Measurements from ENCODE around the gene CSRP1.
"Not testable (repeated sequence)": the region's sequence is repeated elsewhere in the genome, so short reads cannot be mapped to it uniquely, and the experiment has no call there.

The CSRP1 gene

DNA sequence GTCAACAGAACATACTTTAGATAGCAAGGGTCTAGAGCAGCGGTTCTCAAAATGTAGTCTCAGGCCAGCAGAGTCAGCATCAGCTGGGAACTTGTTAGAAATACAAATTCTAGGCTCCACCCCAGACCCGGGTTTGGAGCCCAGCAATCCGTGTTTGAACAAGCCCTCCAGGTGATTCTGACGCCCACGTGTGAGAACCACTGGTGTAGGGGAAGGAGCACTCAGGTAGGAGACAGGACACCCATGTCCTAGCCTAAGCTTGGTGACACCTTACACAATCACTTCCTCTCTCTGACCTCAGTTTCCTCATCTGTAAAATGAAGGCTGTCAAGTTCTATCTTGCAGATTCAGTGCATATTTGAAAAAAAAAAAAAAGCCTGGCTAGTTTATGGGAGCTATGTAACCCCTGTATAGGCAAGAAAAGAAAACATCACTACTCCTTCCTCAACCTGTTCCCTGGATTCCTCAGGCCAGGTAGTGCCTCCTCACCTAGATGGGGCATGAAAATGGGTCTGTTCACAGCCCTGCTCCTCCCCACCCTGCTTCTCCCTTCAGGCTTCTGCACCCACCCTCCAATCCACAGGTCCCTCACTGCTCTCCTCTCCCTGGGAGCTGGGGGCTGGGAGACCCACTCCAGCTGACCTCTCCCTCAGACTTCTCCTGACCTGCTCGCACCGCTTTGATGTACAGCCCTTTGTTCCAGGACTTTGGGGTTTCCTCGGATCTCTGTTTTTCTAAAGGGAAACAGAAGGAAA, 30.8 kb downstream of the CSRP1 start:
- no peak for DNase-seq

DNA sequence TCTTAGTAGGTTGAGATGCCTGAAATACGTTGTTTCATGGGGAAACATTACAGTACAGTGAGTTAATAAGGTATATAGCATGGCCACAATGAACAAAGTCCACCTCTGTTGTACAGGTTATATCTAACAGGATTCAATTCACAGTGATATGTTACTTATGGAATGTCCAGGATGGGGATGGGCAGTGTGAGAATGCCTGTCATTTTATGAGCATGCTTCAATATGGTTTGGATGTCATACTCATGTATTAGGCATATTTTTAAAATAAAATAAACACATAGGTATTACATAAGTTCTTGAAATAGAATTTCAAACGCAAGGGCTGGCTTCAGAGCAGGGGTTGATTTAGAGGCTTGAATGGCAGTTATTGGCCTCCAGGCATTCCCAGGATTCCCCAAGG, 31.8 kb downstream of the CSRP1 start:
- no peak for DNase-seq

DNA sequence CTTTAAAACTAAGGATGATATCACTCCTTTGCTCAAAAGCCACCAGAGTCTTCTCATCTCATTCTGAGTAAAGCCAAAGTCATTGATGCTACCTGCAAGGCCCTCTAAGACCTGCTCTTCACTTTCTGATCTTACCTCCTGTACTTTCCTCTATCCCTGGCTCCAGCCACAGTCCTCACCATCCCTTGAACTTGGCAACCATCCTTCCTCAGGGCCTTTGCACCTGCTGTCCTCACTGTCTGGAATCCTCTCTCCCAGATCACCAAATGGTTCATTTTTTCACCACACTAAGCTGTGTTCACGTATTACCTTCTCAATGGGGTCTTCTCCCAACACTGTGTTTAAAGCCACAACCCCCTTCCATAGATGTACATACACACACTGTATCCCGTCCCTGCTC, 33.6 kb downstream of the CSRP1 start:
- no peak for DNase-seq

DNA sequence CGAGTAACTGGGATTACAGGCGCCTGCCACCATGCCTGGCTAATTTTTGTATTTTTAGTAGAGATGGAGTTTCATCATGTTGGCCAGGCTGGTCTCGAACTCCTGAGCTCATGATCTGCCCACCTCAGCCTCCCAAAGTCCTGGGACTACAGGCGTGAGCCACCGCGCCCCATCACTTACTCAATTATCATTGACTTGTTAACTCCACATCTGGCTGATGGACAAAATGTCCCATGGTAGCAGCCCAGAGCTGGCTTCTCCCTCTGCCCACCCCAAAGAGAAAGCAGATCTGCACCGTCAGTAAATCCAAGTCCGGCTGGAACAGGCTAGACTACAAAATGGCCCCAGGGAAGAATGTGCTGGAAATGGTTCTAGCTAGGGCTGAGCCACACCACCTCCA, 34.6 kb downstream of the CSRP1 start:
- not testable (repeated sequence) for DNase-seq

DNA sequence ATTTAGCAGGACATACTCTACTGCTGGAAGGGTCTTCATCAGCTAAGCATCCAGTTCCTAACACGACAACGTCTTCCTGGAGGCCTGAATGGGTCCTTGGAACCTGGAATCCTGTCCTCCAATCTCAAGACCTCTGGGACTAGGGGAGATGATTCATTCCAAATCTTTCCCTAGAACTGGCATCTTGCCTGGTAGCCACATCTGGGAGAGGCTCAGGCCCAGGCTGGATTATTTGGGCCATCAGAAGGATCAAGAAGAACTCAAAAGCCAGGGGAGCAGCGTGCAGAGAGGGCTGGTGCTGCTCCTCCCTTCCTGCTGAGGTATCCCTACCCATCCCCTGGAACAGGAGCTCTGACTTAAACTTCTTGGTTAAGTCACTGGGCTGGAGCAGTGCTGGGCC, 35.2 kb downstream of the CSRP1 start:
- DNase-seq: no peak

DNA sequence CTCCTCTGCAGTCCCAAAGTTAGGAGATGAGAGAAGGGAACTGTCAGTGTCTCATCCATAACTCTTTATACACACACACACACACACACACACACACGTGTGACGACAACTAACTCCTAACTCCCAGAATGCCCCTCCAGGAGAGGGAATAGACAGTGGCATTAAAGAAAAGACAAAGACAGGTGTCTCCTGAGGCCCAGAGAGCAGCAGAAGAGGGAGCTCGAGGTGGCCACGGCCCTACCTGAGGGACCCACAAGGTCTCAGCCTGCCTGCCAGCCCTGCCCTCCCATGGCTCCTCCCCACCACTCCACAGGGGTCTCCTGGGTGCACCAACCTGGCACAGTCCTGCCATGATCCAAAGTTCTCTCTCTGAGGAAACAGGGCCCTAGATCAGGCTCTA, 36.3 kb downstream of the CSRP1 start:
- no peak for DNase-seq

DNA sequence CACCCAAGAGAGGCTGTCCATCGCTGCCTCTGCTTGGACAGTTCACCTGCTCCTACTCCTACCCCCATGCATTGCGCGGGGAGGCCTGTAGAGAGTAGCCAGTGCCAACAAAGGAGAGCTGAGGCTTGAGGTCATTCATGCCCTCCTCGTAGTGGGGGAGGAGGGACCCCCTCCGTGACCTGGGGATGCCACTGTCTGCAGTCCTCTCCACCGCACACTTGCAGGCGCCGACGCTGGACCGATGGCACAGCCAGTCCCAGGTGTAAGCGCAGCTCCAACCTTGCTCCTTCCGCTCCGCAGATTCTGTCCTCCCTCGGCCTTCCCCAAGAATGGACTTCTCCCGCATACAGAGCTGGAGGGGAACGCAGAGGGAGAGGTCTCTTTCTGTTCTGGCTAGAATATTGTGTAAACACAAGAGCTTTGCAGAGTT, 37.3 kb downstream of the CSRP1 start:
- no peak for DNase-seq

DNA sequence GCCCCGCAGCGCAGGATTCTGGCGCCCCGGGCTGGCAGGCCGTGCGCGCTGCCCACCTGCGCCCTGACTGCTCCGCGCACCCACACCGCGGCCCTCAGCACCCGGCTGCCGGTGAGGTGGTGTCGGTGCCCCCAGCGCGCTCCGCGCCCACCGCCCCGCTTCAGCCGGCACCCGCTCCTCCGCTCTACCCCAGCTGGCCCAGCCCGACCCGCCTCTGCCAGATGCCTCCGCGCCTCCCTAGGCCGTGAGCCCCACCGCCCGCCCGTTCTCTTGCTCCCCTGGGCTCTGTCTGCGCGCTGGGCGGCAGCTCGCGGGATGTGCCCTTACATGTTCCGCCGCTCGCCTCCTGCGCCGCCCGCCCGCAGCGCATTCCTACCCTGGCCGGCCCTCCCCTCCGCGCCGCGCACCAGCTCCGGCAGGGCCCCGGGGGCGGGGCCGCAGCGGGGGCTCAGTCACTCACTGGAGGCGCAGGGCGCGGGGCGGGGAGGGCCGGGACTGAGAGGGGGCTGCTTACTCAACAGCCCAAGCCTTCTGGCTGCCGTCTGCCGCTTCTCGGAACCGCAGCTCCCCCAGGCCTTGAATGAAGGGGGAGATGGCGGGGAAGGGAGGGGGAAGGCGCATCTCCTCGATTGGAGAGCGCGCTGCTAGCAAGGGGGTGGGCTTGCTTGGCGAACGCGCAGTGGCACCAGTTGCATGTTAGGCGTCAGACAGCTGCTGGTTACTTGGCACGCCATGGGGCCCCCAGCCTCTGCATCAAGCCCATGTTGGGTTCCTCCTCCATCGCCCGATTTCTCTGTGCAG, 37.9 kb downstream of the CSRP1 start, which contains the start of gene PHLDA3:
PHLDA3 (minus strand) TSS at position 345 of the 801 bp plus-strand sequence. CDS start 402 bp downstream, outside the sequence.
- peak in 2 of 5 experiments; percentile 24 to 82 for DNase-seq

DNA sequence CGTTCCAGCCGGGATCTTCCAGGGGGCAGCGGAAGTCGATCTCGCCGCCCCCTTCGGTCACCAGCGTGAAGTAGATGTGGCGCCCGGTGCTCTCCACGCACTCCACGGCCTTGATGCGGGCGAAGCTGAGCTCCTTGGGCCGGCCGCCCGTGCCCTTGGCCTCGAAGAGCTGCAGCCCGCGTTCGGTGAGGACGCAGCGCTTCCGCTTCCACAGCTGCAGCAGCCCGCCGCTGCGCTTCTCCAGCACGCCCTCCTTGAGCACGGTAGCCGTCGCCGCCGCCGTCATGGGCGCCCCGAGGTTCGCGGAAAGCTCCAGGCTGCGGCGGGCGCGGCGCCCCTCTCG, 38.5 kb downstream of the CSRP1 start:
- DNase-seq: peak in 1 of 5 experiments; percentile 48

DNA sequence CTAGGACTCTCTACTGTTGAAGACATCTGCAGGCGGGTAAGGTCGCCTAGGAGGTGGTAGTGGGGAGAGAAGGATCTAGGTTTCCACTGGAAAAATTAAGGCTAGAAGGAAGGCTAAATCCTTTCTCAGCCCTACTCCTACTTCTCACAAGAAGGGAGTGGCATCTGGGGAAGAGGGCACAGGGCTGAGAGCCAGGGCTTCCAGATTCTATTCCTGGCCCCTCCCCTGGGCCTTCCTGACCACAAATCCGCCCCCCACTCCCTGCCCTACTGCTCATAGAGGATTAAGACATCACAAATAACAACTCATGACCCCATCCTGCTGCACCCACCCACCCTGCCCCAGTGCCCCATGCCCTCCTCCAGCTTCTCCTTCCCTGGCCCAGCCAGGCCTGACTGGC, 40.4 kb downstream of the CSRP1 start:
- DNase-seq: no peak

DNA sequence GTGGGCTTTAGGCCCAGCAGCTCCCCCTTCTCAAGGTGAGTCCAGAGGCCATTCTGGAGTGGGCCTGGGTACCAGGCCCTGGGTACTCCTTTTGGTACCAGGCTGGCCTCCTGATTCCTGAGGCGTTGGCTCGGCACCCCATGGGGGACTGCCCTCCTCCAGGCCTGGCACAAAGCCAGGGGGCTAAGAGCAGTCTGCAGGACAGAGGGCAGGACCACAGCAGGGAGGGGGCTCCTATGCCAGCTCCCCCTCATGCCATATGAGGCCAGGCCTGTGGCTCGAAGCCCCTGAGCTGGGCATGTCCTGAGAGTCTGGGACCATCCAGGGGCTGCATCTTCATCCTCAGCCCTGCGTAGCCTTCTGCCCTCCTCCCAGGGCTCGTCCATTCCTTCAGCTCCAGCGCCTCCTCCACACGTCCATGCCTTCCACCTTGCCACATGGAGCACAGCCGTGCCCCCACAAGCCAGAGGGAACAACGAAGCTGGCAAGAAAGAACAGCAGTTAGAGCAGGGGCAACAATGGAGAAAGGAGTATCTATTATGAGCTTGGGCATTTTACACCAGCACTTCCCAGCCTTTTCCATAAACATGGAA, 41.1 kb downstream of the CSRP1 start:
- DNase-seq: no peak

DNA sequence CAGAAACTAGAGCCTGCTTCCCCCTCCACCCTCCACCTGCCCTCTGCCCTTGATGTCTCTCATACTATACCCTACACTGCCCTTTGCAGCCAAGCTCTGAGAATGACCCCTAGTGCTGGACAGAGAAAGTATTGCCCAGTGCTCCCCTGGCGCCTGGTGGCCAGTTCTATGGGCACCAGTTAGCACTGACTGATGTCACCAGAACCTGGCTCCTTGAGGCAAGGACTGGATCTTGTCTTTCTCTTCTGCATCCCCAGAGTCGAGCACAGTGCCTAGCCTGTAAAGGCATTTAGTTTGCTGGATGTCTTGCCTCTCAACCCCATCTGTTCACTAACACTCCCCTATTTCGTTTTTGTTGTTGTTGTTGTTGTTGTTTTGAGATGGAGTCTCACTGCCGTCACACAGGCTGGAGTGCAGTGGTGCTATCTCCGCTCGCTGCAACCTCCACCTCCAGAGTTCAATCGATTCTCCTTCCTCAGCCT, 43.8 kb downstream of the CSRP1 start:
- DNase-seq: no peak

DNA sequence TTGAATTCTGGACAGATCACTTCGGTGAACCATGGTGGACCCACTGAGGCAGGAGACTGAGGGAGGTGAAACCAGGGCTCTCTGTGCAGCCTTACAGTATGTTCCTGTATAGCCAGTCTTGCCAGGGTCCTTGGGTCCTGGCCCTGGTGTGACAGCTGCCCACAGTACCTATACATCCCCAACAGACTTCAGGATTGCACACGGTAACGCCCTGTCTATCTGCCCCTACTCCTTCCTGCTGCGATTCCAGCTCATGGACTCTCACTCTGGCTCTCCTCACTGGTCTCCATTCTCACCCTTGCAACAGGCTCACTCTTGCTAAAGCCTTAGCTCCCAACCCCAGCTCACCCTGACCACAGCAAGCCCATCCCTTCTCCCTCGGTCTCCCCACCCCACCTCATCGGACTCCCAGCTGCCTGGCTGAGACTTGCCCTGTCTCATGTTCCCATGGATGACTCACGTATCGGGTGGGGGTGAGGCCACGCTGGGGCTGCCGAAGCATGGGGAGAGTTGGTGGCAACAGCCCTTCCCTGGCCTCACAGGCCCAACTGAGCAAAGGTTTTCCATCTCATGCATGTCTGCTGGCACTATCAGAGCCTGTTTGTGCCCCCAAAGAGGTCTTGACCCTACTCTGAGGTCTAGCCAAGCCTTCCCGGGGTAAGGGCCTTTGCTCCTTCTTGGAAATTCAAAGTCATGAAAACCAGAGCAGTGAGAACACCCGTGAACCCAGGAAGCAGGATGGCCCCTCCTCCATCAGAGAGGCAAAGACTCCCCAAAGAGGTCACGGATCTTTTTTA, 45.1 kb downstream of the CSRP1 start:
- no peak for DNase-seq

DNA sequence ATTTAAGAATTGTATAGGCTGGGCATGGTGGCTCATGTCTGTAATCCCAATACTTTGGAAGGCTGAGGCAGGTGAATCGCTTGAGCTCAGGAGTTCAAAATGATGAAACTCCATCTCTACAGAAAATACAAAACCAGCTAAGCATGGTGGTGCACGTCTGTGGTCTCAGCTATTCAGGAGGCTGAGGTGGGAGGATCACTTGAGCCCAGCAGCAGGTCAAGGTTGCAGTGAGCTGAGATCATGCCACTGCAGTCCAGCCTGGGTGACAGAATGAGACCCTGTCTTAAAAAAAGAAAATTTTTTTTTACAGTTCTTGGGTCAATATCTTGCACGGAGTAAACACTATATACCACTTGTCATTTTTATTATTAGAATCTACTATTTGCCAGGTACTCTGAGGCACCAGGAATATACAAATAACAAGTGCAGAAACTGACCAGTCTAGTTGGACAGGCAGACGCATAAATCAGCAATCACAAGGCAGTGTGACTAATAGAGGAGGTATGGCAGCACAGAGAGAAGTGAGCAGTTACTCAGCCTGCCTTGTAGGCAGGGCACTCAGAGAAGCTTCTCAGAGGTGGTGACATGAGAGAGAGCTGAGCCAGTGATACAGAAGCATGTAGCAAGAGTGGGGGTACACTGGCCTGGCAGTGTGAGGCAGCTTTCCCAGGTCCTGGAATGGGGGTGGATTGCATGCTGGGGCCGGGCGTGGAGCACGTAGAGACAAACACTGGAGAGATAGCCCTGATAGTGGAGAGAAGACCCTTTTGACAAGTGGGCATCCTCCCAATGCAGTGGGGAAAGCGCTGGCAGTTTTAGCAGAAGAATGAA, 45.9 kb downstream of the CSRP1 start:
- DNase-seq: no peak

DNA sequence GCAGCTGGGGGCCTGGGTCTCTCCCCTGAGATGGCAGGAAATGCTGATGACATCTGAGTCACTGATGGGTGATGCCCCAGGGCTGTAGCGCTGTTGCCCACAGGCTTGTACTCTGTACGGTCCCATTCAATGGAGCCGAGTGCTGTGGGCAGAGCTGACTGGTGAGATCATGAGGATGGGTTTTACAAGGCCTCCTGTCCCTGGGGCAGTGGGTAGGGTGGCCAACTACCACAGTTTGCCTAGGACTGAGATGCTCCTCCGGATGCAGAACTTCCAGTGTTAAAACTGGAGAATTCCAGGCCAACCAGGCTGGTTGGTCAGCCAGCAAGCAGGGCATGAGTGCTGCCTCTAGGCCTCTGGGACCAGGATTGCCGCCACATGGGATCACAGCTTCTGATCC, 47.1 kb downstream of the CSRP1 start:
- no peak for DNase-seq

DNA sequence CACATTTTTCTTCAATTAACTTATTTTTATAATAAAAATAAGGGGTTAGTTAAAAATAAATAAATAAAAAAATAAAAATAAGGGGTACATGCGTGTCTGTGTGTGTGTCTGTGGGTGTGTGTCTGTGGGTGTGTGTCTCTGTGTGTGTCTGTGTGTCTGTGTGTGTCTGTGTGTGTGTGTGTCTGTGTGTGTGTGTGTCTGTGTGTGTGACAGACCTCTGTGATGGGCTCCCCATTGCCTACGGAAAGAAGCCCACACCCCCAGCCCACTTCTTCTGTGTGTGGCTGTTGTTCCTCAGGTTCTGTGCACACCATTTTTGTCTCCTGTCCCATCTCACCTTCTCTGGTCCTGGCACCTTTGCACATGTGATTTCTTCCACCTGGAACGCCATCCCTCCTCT, 47.9 kb downstream of the CSRP1 start:
- DNase-seq: no peak

DNA sequence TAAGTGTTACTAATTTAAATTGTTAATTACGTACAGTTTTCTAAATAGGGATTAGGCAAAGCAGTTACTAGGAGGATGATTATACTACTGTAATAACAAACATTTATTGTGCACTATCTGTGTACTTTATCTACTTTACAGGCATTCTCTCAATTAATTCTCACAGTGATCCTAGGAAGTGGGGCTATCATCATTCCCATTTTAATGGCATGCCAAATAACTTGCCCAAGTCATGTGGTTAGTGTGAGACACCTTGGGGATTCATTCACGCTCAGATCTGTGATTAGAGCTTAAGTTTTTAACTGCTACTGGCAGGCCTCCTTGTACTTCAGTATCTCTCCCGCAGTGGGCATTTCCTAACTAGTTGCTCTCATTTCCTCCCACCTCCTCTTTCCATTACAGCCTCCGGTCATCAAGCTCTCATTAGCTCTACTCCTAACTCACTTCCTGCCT, 49.4 kb downstream of the CSRP1 start:
- DNase-seq: no peak

DNA sequence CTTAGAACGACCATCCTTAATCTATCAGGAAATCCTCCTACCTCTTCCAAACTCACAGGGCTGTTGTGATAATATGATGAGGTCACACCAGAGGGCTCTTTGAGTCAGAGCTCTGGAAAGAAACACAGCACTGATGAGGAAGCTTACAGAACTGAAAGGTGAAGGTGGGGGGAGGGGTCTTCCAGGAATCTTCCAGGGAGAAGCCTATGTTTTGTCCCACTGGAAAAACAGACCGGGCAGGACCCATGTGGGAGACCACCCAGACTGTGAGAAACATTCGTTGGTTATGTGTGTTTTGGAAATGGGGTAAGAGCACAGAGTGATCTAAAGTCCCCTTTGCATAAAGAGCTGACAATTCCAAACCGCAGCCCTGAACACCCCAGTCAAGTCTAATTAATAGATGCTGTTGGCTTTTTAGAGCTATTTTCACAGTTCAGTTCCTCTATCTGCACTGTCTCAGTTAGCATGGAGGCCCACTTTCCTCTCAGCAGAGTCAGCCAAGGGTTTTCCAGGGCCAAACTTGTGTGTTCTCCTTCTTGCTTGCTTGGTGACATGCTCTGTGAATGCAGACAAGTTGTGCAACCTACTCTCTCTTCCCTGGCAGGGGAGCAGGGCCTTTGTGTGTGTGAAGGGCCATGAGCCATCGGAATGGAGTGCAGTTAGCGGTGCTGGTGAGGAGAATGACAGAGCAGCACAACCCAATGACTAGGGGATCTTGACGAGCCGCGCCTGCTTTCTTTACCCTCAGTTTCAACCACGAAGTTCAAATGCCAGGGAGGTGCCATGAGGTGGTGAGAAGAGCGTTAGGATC, 50.2 kb downstream of the CSRP1 start:
- no peak for DNase-seq

DNA sequence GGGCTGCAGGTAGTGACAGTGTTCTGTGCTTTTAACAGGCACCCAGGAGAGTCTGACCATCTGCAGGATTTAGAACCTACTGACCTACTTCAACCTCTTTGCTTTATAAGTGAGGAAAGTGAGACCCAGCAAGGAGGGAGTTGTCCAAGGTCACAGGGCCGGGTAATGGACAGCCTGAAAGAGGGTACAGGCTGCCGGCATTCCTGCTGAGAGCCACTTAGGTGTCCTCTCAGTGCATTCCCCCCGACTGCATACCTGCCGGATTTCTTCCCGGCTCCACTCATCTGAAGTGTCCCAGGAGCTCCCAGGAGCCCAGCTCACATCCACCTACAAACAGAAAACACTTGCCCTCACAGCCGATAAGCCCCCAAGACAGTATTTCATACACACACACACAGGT, 51.8 kb downstream of the CSRP1 start:
- DNase-seq: no peak

DNA sequence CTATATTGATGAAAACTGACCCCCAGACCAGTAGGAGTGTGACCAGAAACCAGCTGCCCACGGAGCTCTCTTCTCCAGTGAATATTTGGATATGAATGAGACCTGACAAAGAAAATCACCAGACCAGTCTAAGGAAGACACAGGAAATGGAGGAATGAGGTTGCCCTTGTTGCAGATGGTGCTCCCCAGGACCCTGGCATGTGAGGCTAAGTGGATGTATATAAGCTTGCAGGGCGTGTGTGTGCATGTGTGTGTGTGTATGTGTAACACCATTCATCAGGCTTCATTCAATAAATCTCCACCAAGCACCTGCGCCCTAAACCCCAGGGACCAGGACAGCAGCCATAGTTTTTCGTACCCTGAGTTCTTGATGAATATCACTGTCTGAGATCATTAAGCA, 52.3 kb downstream of the CSRP1 start:
- no peak for DNase-seq

DNA sequence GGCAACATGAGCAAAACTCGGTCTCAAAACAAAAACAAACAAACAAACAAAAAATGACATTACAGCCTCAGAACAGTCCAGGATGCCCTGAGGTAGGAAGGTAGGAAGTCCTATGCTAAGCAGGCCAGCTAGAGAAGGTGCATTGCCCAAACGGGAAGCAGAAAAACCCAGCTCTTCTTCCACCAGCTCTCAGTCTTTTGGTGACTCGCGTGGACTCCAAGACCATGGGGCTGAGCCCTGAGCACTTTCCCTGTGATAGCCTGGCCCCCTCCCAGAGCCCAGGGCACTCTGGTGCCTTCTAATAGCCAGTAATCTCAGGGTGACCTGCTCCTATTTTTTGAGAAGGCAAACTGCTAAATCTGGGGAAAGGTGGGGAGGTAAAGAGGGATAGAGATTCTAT, 54.1 kb downstream of the CSRP1 start:
- no peak for DNase-seq

Measured in T-helper 2 cell (primary cell).